ENCODE results near the gene SIL1. TPM values are rescaled to one million over a fixed set of nuclear protein-coding genes. Genes with fewer than 3 reads are reported as not detected.
"Not testable (repeated sequence)": the region's sequence is repeated elsewhere in the genome, so short reads cannot be mapped to it uniquely, and the experiment has no call there.

Gene SIL1
- total and polyA plus RNA-seq, 2 donors (not counting 3 experiments of a cell fraction or from before 2014, with no cell fraction given): 47.6 to 67.2 TPM

DNA sequence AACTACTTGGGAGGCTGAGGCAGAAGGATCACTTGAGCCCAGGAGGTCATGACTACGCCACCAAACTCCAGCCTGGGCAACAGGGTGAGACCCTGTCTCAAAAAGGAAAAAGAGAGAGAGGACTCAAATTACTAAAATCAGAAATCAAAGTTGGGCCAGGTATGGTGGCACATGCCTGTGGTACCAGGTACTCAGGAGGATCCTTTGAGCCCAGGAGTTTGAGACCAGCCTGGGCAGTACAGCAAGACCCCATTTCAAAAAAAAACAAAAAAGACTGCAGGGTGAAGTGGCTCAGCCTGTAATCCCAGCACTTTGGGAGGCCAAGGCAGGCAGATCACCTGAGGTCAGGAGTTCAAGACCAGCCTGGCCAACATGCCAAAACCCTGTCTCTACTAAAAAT, 23.8 kb downstream of the SIL1 start:
- CTCF ChIA-PET: interaction anchor here (1.4 kb wide), 1 partner anchor 27 kb away, joined by 4 read pairs; no protein-coding TSS in a partner anchor
- FAIRE-seq; intact Hi-C loops (cut with micrococcal nuclease): not testable (repeated sequence)

DNA sequence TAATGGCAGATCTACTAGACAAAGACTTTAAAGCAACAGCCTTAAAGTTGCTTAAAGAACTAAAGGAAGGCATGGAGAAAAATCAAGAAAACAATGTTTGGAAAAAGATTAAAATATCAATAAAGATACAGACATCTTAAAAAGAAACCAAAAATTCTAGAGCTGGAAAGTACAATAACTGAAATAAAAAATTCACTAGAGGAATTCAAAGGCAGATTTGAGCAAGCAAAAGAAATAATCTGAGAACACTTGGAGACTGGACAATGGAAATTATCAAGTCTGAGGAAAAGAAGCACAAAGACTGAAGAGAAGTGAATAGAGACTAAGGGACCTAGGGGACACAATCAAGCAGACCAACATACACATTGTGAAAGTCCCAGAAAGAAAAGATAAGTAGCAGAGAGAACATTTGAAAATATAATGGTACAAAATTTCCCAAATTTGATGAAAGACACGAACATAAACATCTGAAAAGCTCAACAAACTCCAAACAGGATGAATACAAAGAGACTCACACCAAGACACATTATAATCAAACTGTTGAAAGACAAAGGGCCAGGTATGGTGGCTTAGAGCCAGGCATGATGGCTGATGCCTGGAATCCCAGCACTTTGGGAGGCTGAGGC, 26.3 kb downstream of the SIL1 start:
- no peak overlapping the region for H3K4me2 ChIP-seq (ENCODE audit: insufficient read depth, low read length)
- H3K9me3 ChIP-seq (replicated peaks; ENCODE audit: control insufficient read depth, insufficient read depth, low read length): no peaks in the 10 kb centered on the region
- no peaks in the 10 kb centered on the region for H3K9me1 ChIP-seq (replicated peaks; ENCODE audit: control insufficient read depth, extremely low read depth, insufficient read depth, low read length)
- ChIA-PET POLR2A (no interaction called here), CTCF (interaction anchor here (0.6 kb wide), 1 partner anchor 196 kb away, joined by 3 read pairs; no protein-coding TSS in a partner anchor)
- H3K36me3 ChIP-seq (ENCODE audit: control insufficient read depth in 2 of 2, extremely low read depth in 1 of 2, insufficient read depth in 2 of 2, low read length in 2 of 2): no peaks in the 10 kb centered on the region
- no peak for DNase-seq (ENCODE audit: low read depth, low spot score)
- H4K20me1 ChIP-seq (replicated peaks; ENCODE audit: control insufficient read depth, extremely low read depth, insufficient read depth, low read length): no peaks in the 10 kb centered on the region
- H3K9ac ChIP-seq (replicated peaks; ENCODE audit: extremely low read depth, insufficient read depth, low read length): no peak overlapping the region
- no peaks in the 10 kb centered on the region for H3K79me2 ChIP-seq (ENCODE audit: control insufficient read depth, insufficient read depth, low read length)
- no peak overlapping the region for H3K27ac ChIP-seq (ENCODE audit: insufficient read depth, low read depth, low read length)
- FAIRE-seq: no peak
- no peak for TF ChIP-seq GATA2 (IDR thresholded peaks at IDR 0.05; ENCODE audit: insufficient read depth, insufficient read length, low read depth, low read length)
- TF ChIP-seq, protein P1, sequence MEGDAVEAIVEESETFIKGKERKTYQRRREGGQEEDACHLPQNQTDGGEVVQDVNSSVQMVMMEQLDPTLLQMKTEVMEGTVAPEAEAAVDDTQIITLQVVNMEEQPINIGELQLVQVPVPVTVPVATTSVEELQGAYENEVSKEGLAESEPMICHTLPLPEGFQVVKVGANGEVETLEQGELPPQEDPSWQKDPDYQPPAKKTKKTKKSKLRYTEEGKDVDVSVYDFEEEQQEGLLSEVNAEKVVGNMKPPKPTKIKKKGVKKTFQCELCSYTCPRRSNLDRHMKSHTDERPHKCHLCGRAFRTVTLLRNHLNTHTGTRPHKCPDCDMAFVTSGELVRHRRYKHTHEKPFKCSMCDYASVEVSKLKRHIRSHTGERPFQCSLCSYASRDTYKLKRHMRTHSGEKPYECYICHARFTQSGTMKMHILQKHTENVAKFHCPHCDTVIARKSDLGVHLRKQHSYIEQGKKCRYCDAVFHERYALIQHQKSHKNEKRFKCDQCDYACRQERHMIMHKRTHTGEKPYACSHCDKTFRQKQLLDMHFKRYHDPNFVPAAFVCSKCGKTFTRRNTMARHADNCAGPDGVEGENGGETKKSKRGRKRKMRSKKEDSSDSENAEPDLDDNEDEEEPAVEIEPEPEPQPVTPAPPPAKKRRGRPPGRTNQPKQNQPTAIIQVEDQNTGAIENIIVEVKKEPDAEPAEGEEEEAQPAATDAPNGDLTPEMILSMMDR (IDR thresholded peaks at IDR 0.05; ENCODE audit: extremely low read depth in 1 of 2, insufficient read depth in 1 of 2, low read depth in 1 of 2, low read length in 2 of 2): no peak
- no peak for TF ChIP-seq MYC (IDR thresholded peaks at IDR 0.05; ENCODE audit: low read depth, low read length)
- TF ChIP-seq JUN (IDR thresholded peaks at IDR 0.05; ENCODE audit: borderline replicate concordance, insufficient read depth, insufficient read length, low read depth): no peak
- no peak for TF ChIP-seq FOS (IDR thresholded peaks at IDR 0.05; ENCODE audit: borderline replicate concordance, insufficient read depth, low read length)
- TF ChIP-seq, protein P2, sequence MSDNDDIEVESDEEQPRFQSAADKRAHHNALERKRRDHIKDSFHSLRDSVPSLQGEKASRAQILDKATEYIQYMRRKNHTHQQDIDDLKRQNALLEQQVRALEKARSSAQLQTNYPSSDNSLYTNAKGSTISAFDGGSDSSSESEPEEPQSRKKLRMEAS (IDR thresholded peaks at IDR 0.05; ENCODE audit: insufficient read depth, insufficient read length): no peak
- TF ChIP-seq POLR2A (IDR thresholded peaks at IDR 0.05; ENCODE audit: low read depth, low read length): no peak
- TF ChIP-seq POLR2AphosphoS5 (IDR thresholded peaks at IDR 0.05; ENCODE audit: insufficient read depth, low read depth, low read length): no peak
- no peak for TF ChIP-seq EZH2 (IDR thresholded peaks at IDR 0.05; ENCODE audit: borderline replicate concordance, low read depth, low read length, severe bottlenecking)
- dilution Hi-C loops (cut with MboI; ENCODE audit: extremely low pct_ligation_motif_present, low sequenced_read_pairs) (no loop called here), intact Hi-C loops (cut with micrococcal nuclease) (no loop called here)
- H2AFZ ChIP-seq (ENCODE audit: low read depth, low read length): no peak overlapping the region
- H3K27me3 ChIP-seq (ENCODE audit: control insufficient read depth in 2 of 2, insufficient read depth in 2 of 2, low read length in 2 of 2): no peaks in the 10 kb centered on the region
- no peak overlapping the region for H3K4me3 ChIP-seq (replicated peaks in 1 of 3; ENCODE audit: insufficient read depth in 1 of 3, low read depth in 1 of 3, low read length in 3 of 3)
- no TSS peak for BruUV-seq (replicated peaks)
- no peaks in the 10 kb centered on the region for H3K4me1 ChIP-seq (ENCODE audit: control insufficient read depth, extremely low read depth, insufficient read depth, low read length)

More for the DNA sequence above, 23.8 kb downstream of the SIL1 start:
- dilution Hi-C loops (cut with MboI; ENCODE audit: extremely low pct_ligation_motif_present, low sequenced_read_pairs); H4K20me1 ChIP-seq (replicated peaks; ENCODE audit: control insufficient read depth, extremely low read depth, insufficient read depth, low read length); H2AFZ ChIP-seq (ENCODE audit: low read depth, low read length); DNase-seq (ENCODE audit: low read depth, low spot score); H3K36me3 ChIP-seq (ENCODE audit: control insufficient read depth in 2 of 2, extremely low read depth in 1 of 2, insufficient read depth in 2 of 2, low read length in 2 of 2); H3K27me3 ChIP-seq (ENCODE audit: control insufficient read depth in 2 of 2, insufficient read depth in 2 of 2, low read length in 2 of 2); POLR2A ChIA-PET; H3K4me2 ChIP-seq (ENCODE audit: insufficient read depth, low read length); H3K9me3 ChIP-seq (replicated peaks; ENCODE audit: control insufficient read depth, insufficient read depth, low read length); H3K79me2 ChIP-seq (ENCODE audit: control insufficient read depth, insufficient read depth, low read length); H3K4me3 ChIP-seq (replicated peaks in 1 of 3; ENCODE audit: insufficient read depth in 1 of 3, low read depth in 1 of 3, low read length in 3 of 3); H3K27ac ChIP-seq (ENCODE audit: insufficient read depth, low read depth, low read length); H3K4me1 ChIP-seq (ENCODE audit: control insufficient read depth, extremely low read depth, insufficient read depth, low read length); H3K9ac ChIP-seq (replicated peaks; ENCODE audit: extremely low read depth, insufficient read depth, low read length); H3K9me1 ChIP-seq (replicated peaks; ENCODE audit: control insufficient read depth, extremely low read depth, insufficient read depth, low read length); BruUV-seq (replicated peaks): not testable (repeated sequence)
